Measurements from ENCODE around the gene DOK6. TPM values are rescaled to one million over a fixed set of nuclear protein-coding genes. Genes with fewer than 3 reads are reported as not detected.

Gene DOK6
- total and polyA plus RNA-seq, 2 of the 13 experiments (the other 11 are each of a cell fraction or from before 2014, with no cell fraction given) = 17.0 to 17.2 TPM

GRCh38 chr18:69380324-69380723 lies 20.4 kb upstream of the DOK6 start:
- Histone ChIP-seq H3K4me3 (replicated peaks in 1 of 3; ENCODE audit: insufficient read depth in 1 of 3, low read depth in 2 of 3, low read length in 3 of 3) (no peak overlapping the region), H3K79me2 (ENCODE audit: insufficient read depth, low read length) (no peaks in the 10 kb centered on the region), H3K27ac (ENCODE audit: extremely low read length, insufficient read depth, low read length) (no peak overlapping the region), H3K27me3 (ENCODE audit: control insufficient read depth in 1 of 2, insufficient read depth in 2 of 2, low read length in 2 of 2) (no peaks in the 10 kb centered on the region), H3K36me3 (replicated peaks in 1 of 2; ENCODE audit: control insufficient read depth in 1 of 2, insufficient read depth in 2 of 2, low read length in 2 of 2) (no peaks in the 10 kb centered on the region), H2AFZ (ENCODE audit: low read length) (peak overlapping the region; percentile 43), H3K9ac (ENCODE audit: insufficient read depth, low read depth, low read length) (no peak overlapping the region), H3K9me3 (ENCODE audit: low read length) (no peaks in the 10 kb centered on the region), H4K20me1 (ENCODE audit: insufficient read depth, low read length) (no peaks in the 10 kb centered on the region), H3K4me1 (ENCODE audit: insufficient read depth, low read length) (peaks cover 13% of the 10 kb centered on the region), H3K4me2 (ENCODE audit: low read depth, low read length) (peak overlapping the region; percentile 39)
- DNase-seq (ENCODE audit: low spot score) (peak; percentile 12), FAIRE-seq (no peak), ATAC-seq (peak; percentile 76)
- intact Hi-C loops (cut with micrococcal nuclease; ENCODE audit: unreplicated experiment) = no loop called here
- in situ Hi-C loops (cut with HindIII; ENCODE audit: extremely low pct_ligation_motif_present, low pct_unique_long_range_greater_than_20kb) = no loop called here
- ChIA-PET CTCF (ENCODE audit: low intra/inter-chr PET ratio, low total read pairs) (no interaction called here), POLR2A (no interaction called here)
- BruUV-seq (replicated peaks) = no TSS peak
- WGBS (ENCODE audit: low lambda C conversion rate) = 9% methylated on average over 7 of the region's 7 CpGs
- TF ChIP-seq SOX13 (IDR thresholded peaks at IDR 0.05) (no peak), SOX13 (CRISPR knock-in tag; conservative IDR thresholded peaks at IDR 0.05 in 1 of 2, IDR thresholded peaks at IDR 0.05 in 1 of 2) (peak in 1 of 2 experiments; percentile 5; a peak in 1 of 4 replicates), ATF4 (CRISPR knock-in tag; IDR thresholded peaks at IDR 0.05) (peak in 1 of 2 experiments; percentile 92; a peak in 2 of 4 replicates), EHMT2 (IDR thresholded peaks at IDR 0.05; ENCODE audit: borderline replicate concordance, low read depth, low read length) (no peak), XBP1 (CRISPR knock-in tag; IDR thresholded peaks at IDR 0.05) (no peak), HOMEZ (CRISPR knock-in tag; IDR thresholded peaks at IDR 0.05; ENCODE audit: low read depth) (peak; percentile 37; the same call in 1 of the 2 replicates), FOXM1 (CRISPR knock-in tag; IDR thresholded peaks at IDR 0.05) (no peak), ZNF446 (CRISPR knock-in tag; IDR thresholded peaks at IDR 0.05) (no peak), MIER2 (CRISPR knock-in tag; IDR thresholded peaks at IDR 0.05) (no peak), ZKSCAN1 (IDR thresholded peaks at IDR 0.05; ENCODE audit: low read length) (no peak), TCF12 (IDR thresholded peaks at IDR 0.05) (no peak), TCF12 (CRISPR knock-in tag; IDR thresholded peaks at IDR 0.05) (no peak), GATAD2A (CRISPR knock-in tag; IDR thresholded peaks at IDR 0.05) (peak; percentile 32; the same call in 1 of the 2 replicates), BHLHE40 (IDR thresholded peaks at IDR 0.05; ENCODE audit: low read length) (peak; percentile 21; the same call in 1 of the 2 replicates), FOSL2 (CRISPR knock-in tag; IDR thresholded peaks at IDR 0.05) (peak; percentile 61), ZZZ3 (CRISPR knock-in tag; IDR thresholded peaks at IDR 0.05; ENCODE audit: borderline replicate concordance) (no peak), CEBPG (CRISPR knock-in tag; IDR thresholded peaks at IDR 0.05) (peak; percentile 83)
- TF ChIP-seq, protein P1, sequence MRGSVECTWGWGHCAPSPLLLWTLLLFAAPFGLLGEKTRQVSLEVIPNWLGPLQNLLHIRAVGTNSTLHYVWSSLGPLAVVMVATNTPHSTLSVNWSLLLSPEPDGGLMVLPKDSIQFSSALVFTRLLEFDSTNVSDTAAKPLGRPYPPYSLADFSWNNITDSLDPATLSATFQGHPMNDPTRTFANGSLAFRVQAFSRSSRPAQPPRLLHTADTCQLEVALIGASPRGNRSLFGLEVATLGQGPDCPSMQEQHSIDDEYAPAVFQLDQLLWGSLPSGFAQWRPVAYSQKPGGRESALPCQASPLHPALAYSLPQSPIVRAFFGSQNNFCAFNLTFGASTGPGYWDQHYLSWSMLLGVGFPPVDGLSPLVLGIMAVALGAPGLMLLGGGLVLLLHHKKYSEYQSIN (CRISPR knock-in tag; IDR thresholded peaks at IDR 0.05; ENCODE audit: borderline replicate concordance) = no peak
- TF ChIP-seq, protein P2, sequence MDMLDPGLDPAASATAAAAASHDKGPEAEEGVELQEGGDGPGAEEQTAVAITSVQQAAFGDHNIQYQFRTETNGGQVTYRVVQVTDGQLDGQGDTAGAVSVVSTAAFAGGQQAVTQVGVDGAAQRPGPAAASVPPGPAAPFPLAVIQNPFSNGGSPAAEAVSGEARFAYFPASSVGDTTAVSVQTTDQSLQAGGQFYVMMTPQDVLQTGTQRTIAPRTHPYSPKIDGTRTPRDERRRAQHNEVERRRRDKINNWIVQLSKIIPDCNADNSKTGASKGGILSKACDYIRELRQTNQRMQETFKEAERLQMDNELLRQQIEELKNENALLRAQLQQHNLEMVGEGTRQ (IDR thresholded peaks at IDR 0.05; ENCODE audit: low read depth, low read length) = no peak
- TF ChIP-seq, protein P2 (CRISPR knock-in tag; IDR thresholded peaks at IDR 0.05; ENCODE audit: borderline replicate concordance) = peak; percentile 19; the same call in 1 of the 2 replicates
- TF ChIP-seq, protein P3, sequence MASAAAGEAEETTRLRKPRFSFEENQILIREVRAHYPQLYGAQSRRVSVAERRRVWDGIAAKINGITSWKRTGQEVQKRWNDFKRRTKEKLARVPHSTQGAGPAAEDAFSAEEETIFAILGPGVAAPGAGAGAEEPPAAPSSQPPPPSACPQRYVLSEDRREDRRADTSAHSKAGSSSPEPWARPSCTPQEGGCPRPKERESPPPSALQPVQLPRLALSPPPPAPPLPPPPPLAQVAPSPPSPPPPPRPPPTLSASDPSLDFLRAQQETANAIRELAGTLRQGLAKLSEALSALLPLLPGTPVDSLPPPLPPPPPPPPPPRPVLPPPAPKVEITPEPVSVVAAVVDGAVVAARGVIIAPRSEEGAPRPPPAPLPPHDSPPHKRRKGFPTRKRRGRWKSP (CRISPR knock-in tag; IDR thresholded peaks at IDR 0.05) = 0 out of 2 replicates have a peak, but pooled peaks have one; percentile 29
